Esophagus muscularis mucosa (tissue), 4 donors: Measurements from ENCODE around the gene CLASP1. TPM values are rescaled to one million over a fixed set of nuclear protein-coding genes. Genes with fewer than 3 reads are reported as not detected.

Source experiments
- DNase-seq: peaks from one replicate; pipeline ENCODE4 v3.0.0-alpha.2; 2017; ENCODE audit errors: extremely low spot score
- H3K27ac ChIP-seq, 4 donors: fragments of 200-600 bp; sonication (generic); replicated peaks in 1 of 4; 1 replicate in 3 of 4; 2 replicates in 1 of 4; pipeline ENCODE4 v1.5.1; 2016 to 2019; ENCODE audit warnings: mild to moderate bottlenecking in 1 of 4
- H3K27me3 ChIP-seq, 4 donors: fragments of 200-600 bp; sonication (generic); one replicate each; pipeline versions ENCODE4 v1.5.1 to v1.6.0; 2016 to 2019
- H3K36me3 ChIP-seq, 4 donors: fragments of 200-600 bp; sonication (generic); one replicate each; pipeline ENCODE4 v1.5.1; 2016 to 2019
- H3K4me1 ChIP-seq, 4 donors: fragments of 200-600 bp; sonication (generic); one replicate each; pipeline ENCODE4 v1.5.1; 2016 to 2019
- H3K4me3 ChIP-seq, 4 donors: fragments of 200-600 bp; sonication (generic); 1 replicate in 2 of 4; 2 replicates in 2 of 4; pipeline ENCODE4 v1.5.1; 2016 to 2019; ENCODE audit warnings: mild to moderate bottlenecking in 4 of 4, moderate library complexity in 1 of 4
- H3K9me3 ChIP-seq, 4 donors: fragments of 200-600 bp; sonication (generic); 1 replicate in 3 of 4; 2 replicates in 1 of 4; pipeline ENCODE4 v1.5.1; 2016 to 2019
- EP300 ChIP-seq: sonication (generic); formaldehyde crosslinking; IDR thresholded peaks from one replicate; pipeline ENCODE4 v1.6.1; 2017; ENCODE audit warnings: antibody characterized with exemption
- POLR2A ChIP-seq: fragments of 450-650 bp; IDR thresholded peaks from one replicate; pipeline ENCODE4 v1.6.1; 2017; ENCODE audit warnings: antibody characterized with exemption, moderate library complexity, mild to moderate bottlenecking, low read depth
- POLR2AphosphoS5 ChIP-seq, 2 donors: sonication (generic); formaldehyde crosslinking; IDR thresholded peaks; one replicate each; pipeline ENCODE4 v1.6.1; 2017; ENCODE audit warnings: antibody characterized with exemption in 2 of 2
- WGBS: methylation state at CpG from one replicate; pipeline ENCODE4 v1.1.5; 2018; 5-methylcytosine and 5-hydroxymethylcytosine counted together
- intact Hi-C: fragments of 100-400 bp; cut with DNase I; formaldehyde crosslinking; loops from one replicate; pipeline ENCODE4 v1.15.1; 2023
- total RNA-seq, 4 donors: library from RNA; depleted of rRNA; stranded (reverse); fragments of >200 nt; gene quantifications; one replicate each; pipeline versions ENCODE4 v1.1.0 to v1.2.1, GENCODE V29; 2016
- TF ChIP-seq, protein P1 (sequence below), 3 experiments: fragments of 200-600 bp in 2 of 3; fragments of 450-650 bp in 1 of 3; sonication (generic) in 2 of 3; IDR thresholded peaks; one replicate each; pipeline ENCODE4 v1.5.1; 2017 to 2019; ENCODE audit warnings: antibody characterized with exemption in 3 of 3, mild to moderate bottlenecking in 2 of 3, moderate library complexity in 1 of 3

Gene CLASP1
- total RNA-seq, 4 donors from 2014 or later: 62.6 to 78.6 (median 70.5) TPM

DNA sequence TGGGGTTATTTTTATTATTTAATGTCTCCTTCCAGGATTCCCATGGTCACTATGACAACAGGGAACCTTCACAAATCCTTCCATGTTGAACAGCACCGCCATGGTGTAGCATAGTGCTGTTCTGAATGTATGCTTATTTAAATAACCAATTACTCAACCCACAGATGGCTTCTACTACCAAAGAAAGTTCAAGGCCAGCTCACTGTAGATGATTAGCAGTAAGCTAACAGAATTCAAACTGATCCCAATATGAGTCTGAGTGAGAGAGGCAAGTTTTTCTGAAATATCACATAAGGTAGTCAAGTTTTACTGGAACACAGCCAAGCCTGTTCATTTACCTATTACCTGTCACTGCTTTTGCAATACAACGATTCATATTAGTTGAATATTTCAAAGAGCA, 51.2 kb downstream of the CLASP1 start:
- Histone ChIP-seq H3K4me3 (no peak overlapping the region), H3K36me3 (no peaks in the 10 kb centered on the region), H3K27ac (no peak overlapping the region), H3K9me3 (no peaks in the 10 kb centered on the region), H3K4me1 (peaks cover 23 to 43% (median 35%) of the 10 kb centered on the region in 4 donors), H3K27me3 (no peaks in the 10 kb centered on the region)
- DNase-seq: no peak
- WGBS: 83% methylated on average over 2 of the region's 2 CpGs
- intact Hi-C loops: loop anchor here (5.0 kb wide), 2 partner anchors 49 to 119 kb away; partner anchors contain the start of gene CLASP1
- TF ChIP-seq POLR2A (no peak), POLR2AphosphoS5 (IDR thresholded peaks at IDR 0.05) (no peak), EP300 (no peak)
- TF ChIP-seq, protein P1, sequence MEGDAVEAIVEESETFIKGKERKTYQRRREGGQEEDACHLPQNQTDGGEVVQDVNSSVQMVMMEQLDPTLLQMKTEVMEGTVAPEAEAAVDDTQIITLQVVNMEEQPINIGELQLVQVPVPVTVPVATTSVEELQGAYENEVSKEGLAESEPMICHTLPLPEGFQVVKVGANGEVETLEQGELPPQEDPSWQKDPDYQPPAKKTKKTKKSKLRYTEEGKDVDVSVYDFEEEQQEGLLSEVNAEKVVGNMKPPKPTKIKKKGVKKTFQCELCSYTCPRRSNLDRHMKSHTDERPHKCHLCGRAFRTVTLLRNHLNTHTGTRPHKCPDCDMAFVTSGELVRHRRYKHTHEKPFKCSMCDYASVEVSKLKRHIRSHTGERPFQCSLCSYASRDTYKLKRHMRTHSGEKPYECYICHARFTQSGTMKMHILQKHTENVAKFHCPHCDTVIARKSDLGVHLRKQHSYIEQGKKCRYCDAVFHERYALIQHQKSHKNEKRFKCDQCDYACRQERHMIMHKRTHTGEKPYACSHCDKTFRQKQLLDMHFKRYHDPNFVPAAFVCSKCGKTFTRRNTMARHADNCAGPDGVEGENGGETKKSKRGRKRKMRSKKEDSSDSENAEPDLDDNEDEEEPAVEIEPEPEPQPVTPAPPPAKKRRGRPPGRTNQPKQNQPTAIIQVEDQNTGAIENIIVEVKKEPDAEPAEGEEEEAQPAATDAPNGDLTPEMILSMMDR (IDR thresholded peaks at IDR 0.05): no peak

DNA sequence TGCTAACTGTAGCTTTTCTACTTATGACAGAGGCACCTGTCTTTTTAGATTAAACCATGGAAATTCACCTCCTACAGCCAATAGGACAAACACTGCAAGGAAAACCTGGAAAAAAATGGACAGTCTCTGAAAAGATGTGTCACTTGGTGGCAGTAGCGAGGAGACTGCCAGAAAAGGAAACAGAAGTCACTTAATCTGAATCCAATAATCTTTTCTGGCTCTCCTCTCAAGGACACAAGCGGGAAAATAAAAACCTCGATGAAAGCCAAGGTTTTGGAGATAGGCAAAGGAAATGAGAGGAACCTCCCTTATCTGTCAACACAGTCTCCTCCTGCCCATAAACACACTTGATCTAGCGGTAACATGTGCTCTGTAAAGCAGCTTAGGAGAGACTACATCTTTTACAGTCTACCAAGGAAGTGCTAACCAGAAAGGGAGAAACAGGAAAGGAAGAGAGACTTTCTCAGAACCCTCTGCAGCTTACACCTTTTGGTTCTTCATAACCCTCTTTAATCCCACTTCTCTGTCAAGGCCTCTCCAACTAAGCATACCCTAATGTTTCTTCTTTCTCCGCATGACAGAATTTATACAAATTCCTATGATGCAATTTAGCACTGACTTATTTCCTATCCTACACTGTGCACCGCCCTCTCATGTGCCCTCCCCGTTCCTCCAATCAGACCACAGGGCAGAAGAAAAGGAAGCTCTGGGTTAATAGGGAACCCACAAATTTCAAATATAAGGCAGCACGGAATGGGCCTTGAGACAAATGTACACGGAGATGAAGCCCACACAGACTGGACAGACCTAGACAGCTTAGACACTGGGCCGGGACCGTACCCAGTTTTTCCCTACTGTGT, 52.8 kb downstream of the CLASP1 start:
- no peak for DNase-seq
- Histone ChIP-seq H3K27ac (peak overlapping the region; percentile 41 to 65 (median 54)), H3K9me3 (no peaks in the 10 kb centered on the region), H3K27me3 (no peaks in the 10 kb centered on the region), H3K4me3 (peak overlapping the region in 3 of 4 donors; percentile 15 to 35 (median 25)), H3K36me3 (no peaks in the 10 kb centered on the region), H3K4me1 (peaks cover 19 to 36% (median 33%) of the 10 kb centered on the region in 4 donors)
- intact Hi-C loops: loop anchor here (5.0 kb wide), 2 partner anchors 51 to 121 kb away; partner anchors contain the start of gene CLASP1
- TF ChIP-seq POLR2AphosphoS5 (IDR thresholded peaks at IDR 0.05): peak in 1 of 2 donors; percentile 5
- TF ChIP-seq, protein P1 (IDR thresholded peaks at IDR 0.05): peak; percentile 35 to 49 (median 40)
- no peak for TF ChIP-seq EP300
- no peak for TF ChIP-seq POLR2A
- WGBS: 36% methylated on average over 11 of the region's 11 CpGs

- H3K9me3 ChIP-seq: no peaks in the 10 kb centered on the region
- peaks cover 19 to 40% (median 33%) of the 10 kb centered on the region in 4 donors for H3K4me1 ChIP-seq
- peak overlapping the region in 2 of 4 donors; percentile 1 to 59 for H3K27ac ChIP-seq
- H3K4me3 ChIP-seq: no peak overlapping the region
- H3K27me3 ChIP-seq: no peaks in the 10 kb centered on the region
- WGBS: 75% methylated on average over 6 of the region's 6 CpGs
- TF ChIP-seq, protein P1 (IDR thresholded peaks at IDR 0.05): no peak
- TF ChIP-seq EP300 (no peak), POLR2A (no peak), POLR2AphosphoS5 (IDR thresholded peaks at IDR 0.05) (no peak)
- no peak for DNase-seq
- H3K36me3 ChIP-seq: no peaks in the 10 kb centered on the region
- intact Hi-C loops: loop anchor here (5.0 kb wide), 2 partner anchors 52 to 122 kb away; partner anchors contain the start of gene CLASP1
Measured at GRCh38 chr2:121595012-121595891, 54.0 kb downstream of the CLASP1 start.

DNA sequence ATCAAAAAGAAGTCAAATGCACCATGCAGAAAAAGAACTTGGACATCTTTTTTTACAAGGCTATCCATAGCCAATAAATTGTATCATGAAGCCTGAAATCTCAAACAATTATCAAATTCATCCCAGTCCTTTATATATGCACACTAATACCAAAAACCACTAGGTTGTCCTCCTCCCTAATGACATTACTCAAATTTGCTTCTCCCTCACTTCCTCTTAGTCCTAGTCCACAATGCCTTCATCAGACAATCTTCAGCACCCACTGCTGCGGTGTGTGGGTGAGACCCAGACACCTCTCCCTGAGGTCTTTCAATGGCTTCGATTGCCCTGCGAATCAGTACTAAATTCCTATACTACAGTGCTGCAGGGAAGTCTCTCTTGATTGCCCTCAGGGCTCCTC, 58.1 kb downstream of the CLASP1 start:
- Histone ChIP-seq H3K27me3 (no peaks in the 10 kb centered on the region), H3K9me3 (no peaks in the 10 kb centered on the region), H3K4me1 (peaks cover 11 to 19% (median 18%) of the 10 kb centered on the region in 4 donors), H3K27ac (no peak overlapping the region), H3K4me3 (no peak overlapping the region), H3K36me3 (peaks cover 0 to 4% (median 2%) of the 10 kb centered on the region in 4 donors)
- DNase-seq: no peak
- WGBS: 96% methylated on average over 3 of the region's 3 CpGs
- intact Hi-C loops: no loop called here
- TF ChIP-seq EP300: no peak
- TF ChIP-seq, protein P1 (IDR thresholded peaks at IDR 0.05): no peak
- TF ChIP-seq POLR2AphosphoS5 (IDR thresholded peaks at IDR 0.05): no peak
- TF ChIP-seq POLR2A: no peak
